HG02571 (cell line): Measurements from ENCODE around the gene PSME3IP1.

Experiments
- ATAC-seq: cut with Tn5 transposase; IDR thresholded peaks from one replicate; pipeline ENCODE4 v1.9.1; 2021; ENCODE audit warnings: mild to moderate bottlenecking, moderate library complexity; ENCODE audit not compliant: unreplicated experiment

PSME3IP1 gene

GRCh38 chr16:57104706-57105105 is 81.1 kb downstream of the PSME3IP1 start:
- no peak for ATAC-seq

- ATAC-seq: no peak
Observed at GRCh38 chr16:57102888-57103851, 82.7 kb downstream of the PSME3IP1 start.
